NK-92 treated with Interleukin-12 subunit alpha and Interleukin-12 subunit beta, amount 100 ng/mL, for 24 hours (cell line): ENCODE measurements around the gene TVP23A.
"Not testable (repeated sequence)": the region's sequence is repeated elsewhere in the genome, so short reads cannot be mapped to it uniquely, and the experiment has no call there.

Source experiments
- DNase-seq: peaks from one replicate; lab custom pipeline; 2025; lab: John Stamatoyannopoulos, UW

The TVP23A gene

GRCh38 chr16:10835281-10835931, 16.8 kb upstream of the TVP23A start:
- DNase-seq: no peak

- no peak for DNase-seq
These were observed 16.2 kb upstream of the TVP23A start for GRCh38 chr16:10834766-10835165.

- DNase-seq: no peak
These were observed 15.5 kb upstream of the TVP23A start for GRCh38 chr16:10834130-10834529.

- no peak for DNase-seq
These were observed 14.7 kb upstream of the TVP23A start for GRCh38 chr16:10833271-10833670.

- no peak for DNase-seq
These were observed 13.6 kb upstream of the TVP23A start for GRCh38 chr16:10831894-10832886.

- DNase-seq: not testable (repeated sequence)
These were observed 11.6 kb upstream of the TVP23A start for GRCh38 chr16:10830240-10830639.

GRCh38 chr16:10829390-10830098, 10.9 kb upstream of the TVP23A start:
- DNase-seq: not testable (repeated sequence)

- DNase-seq: no peak
These were observed 10.3 kb upstream of the TVP23A start for GRCh38 chr16:10828851-10829366.

- DNase-seq: no peak
These were observed 9.2 kb upstream of the TVP23A start for GRCh38 chr16:10827691-10828341.

- DNase-seq: no peak
These were observed 5.7 kb upstream of the TVP23A start for GRCh38 chr16:10824111-10824893.

- DNase-seq: no peak
These were observed 4.1 kb upstream of the TVP23A start for GRCh38 chr16:10822702-10823101.

- DNase-seq: no peak
These were observed 2.0 kb upstream of the TVP23A start for GRCh38 chr16:10820546-10820945.

GRCh38 chr16:10817514-10817913, 1.1 kb downstream of the TVP23A start:
- DNase-seq: no peak

- no peak for DNase-seq
These were observed 5.5 kb downstream of the TVP23A start for GRCh38 chr16:10813099-10813455.

GRCh38 chr16:10812312-10813098, 6.1 kb downstream of the TVP23A start:
- no peak for DNase-seq

GRCh38 chr16:10809706-10810105, 8.9 kb downstream of the TVP23A start:
- no peak for DNase-seq

GRCh38 chr16:10808850-10809249, 9.7 kb downstream of the TVP23A start:
- DNase-seq: no peak

GRCh38 chr16:10808218-10808617, 10.4 kb downstream of the TVP23A start:
- DNase-seq: no peak

GRCh38 chr16:10806698-10807097, 11.9 kb downstream of the TVP23A start:
- DNase-seq: no peak

GRCh38 chr16:10805334-10805733, 13.3 kb downstream of the TVP23A start:
- DNase-seq: no peak
